RCC 7860 (cell line): ENCODE results near the gene FMN2.
"Not testable (repeated sequence)": the region's sequence is repeated elsewhere in the genome, so short reads cannot be mapped to it uniquely, and the experiment has no call there.

Source experiments
- DNase-seq: peaks from one replicate; pipeline ENCODE4 v3.0.0-alpha.2; 2015; ENCODE audit warnings: low spot score
- FAIRE-seq: peaks from 2 replicates; lab custom pipeline; 2012; peaks lifted over from hg19 to GRCh38; lab: Jason Lieb, UNC

The FMN2 gene

DNA sequence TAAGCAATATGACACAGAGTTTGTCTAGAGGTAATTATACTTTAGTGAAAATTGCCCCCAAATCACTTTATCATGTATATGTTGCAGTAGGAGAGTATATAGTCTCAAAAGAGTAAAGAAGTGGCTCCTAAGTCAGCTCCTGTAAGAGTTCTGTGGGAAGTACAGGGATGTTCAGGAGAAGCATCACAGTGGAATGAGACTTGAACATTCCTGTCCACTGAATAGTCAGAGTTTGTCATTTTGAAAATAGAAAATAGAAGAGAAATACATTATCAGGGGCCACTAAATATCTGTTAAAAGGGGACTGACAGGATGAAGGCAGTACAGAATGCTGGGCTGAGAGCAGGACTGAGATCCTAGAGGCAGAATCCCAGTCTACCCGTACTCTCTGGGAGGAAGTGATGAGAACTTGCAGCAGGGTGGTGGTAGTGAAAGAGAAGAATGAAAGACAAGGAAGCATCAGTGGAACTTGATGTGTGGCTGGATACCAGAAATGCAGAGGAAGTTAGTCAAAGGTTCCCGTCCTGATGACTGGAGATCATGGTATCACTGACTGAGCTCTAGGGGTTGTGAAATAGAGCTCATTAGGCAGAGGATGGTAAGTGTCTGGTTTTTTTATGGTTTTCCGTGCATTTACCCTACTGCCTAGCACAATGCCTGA is 153.4 kb downstream of the FMN2 start:
- no peak for DNase-seq
- no peak for FAIRE-seq

DNA sequence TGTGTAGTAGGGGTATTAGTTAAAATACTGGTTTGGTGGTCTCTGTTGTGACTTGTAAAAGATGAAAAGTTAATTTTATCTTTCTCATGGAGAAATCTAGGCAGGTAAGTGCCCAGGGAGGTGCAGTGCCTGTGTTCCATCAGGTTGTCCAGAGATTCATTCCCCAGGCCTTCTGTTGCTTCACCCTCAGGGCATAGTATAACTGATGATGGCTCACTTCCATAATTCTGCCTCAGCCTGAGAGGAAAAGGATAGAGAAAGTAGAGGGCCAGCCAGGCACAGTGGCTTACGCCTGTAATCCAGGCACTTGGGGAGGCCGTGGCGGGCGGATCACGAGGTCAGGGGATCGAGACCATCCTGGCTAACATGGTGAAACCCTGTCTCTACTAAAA is 153.9 kb downstream of the FMN2 start:
- FAIRE-seq (no peak), DNase-seq (no peak)

DNA sequence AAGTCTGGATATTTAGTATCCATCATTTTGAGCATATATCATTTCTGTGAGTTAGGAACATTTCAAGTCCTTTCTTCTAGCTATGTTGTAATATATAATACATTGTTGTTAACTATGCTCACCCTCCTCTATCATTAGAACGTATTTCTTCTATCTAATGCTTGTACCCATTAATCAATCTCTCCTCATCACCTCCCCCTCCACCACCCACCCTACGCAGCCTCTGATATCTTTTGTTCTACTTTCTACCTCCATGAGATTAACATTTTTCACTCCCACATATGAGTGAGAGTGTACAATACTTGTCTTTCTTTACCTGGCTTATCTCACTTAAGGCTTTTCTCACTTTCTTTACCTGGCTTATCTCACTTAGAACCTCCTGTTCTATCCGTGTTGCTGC is 156.2 kb downstream of the FMN2 start:
- DNase-seq (no peak), FAIRE-seq (no peak)

DNA sequence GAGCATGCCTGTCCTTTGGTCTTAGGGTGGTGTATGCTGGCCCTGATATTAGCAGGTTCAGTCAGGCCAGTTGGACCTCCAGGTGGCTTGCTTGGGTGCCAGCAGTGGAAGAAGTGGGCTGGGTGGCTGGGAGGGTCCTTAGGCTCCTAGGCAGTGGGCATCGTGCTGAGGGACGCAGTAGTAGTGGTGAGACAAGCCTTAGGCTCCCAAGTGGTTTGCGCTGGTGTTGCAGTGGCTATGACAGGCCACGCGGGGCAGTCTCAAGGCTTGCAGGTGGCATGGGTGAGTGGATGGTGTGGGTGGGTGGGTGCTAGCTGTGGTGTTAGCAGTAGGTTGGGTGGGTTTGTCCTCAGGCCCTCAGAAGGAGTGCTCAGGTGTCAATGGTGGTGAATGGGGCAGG is 162.3 kb downstream of the FMN2 start:
- DNase-seq (no peak), FAIRE-seq (no peak)

DNA sequence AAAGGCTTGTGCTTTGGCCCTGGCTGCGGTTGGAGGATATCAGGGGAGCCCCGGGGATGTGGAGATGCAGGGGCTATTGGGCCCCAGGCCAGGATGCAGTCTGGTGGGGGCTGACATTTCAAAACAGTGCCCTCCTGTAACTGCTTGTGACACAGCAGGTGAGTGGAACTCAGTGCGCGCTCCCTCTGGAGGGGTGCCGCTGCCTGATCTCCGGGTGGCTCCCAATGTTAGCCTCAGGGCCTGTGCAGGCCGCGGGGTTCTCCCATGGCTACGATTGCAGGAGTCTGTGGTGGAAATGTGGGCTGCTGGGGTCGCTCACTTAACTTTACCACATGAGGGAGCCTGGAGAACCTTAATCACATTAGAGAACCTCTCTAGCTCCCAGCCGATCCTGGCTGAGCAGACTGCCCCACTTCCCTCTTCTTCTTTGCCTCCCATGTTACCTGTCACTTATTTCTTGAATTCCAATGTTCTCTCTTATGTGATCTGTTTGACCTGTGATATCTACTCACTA is 163.2 kb downstream of the FMN2 start:
- DNase-seq: no peak
- FAIRE-seq: no peak

DNA sequence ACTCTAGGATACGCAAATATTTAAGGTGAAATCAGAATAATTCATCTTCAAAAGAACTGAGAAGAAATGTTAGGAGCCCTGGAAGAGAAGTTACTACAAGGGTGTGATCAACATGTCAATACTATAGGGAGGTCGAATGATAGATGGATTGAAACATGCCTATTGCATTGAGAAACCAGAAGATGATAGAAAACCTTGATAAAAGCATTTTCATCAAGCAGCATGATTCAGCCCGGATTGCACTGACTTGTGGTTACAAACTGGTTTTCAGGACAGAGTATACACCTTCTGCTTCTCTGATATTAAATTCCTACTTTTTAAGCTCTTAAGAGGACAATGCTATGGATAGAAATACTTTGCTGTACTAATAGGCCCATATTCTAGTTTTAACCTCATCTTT is 164.2 kb downstream of the FMN2 start:
- FAIRE-seq (no peak), DNase-seq (no peak)

DNA sequence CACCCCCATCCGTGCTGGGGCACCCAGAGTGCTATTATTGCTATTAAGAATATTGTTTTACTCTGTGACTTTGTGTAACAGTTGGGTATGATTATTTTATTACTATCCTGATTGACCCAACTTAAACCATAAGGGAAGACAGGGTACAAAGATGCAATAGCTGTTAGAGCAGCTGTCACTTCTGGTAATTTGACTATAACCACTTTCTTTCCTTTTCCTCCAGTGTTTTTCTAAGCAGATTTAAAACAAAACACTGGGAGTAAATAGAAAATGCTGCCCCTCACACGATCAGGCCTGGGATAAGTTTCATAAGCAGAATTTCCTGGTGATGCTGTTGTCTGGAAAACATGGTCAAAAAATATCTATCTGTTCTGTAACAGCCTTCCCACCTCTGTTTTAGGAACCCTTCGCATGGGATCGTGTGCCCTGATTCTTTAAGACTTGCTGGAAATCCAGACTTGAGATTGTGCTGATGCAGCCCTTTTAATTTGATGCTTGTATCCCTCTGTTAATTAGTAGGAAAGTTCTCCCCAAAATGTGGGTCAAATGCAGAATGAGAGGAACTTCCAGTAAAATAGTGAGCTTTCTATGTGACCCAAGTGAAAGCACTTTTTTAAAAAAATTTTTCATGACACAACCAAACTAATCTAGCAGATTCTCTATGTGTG is 165.3 kb downstream of the FMN2 start:
- FAIRE-seq: no peak
- DNase-seq: no peak

DNA sequence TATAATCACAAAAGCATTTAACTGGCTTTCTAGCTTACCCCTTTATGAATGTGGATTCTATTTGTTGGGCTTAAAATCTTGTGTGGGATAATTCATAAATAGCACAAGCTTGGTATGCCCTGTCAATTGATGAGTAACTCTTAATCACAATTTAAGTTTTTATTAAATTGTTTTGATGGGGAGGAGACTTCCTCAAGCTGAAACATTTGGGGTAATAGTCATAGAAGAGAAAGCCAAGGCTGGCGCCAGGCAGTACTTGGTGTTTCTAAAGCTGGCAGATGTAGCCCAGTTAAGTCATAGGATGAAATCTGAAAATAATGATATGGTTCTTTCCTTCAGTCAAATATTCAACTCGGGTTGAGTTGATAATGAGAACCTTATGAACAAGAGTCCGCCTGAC is 167.2 kb downstream of the FMN2 start:
- no peak for DNase-seq
- no peak for FAIRE-seq

DNA sequence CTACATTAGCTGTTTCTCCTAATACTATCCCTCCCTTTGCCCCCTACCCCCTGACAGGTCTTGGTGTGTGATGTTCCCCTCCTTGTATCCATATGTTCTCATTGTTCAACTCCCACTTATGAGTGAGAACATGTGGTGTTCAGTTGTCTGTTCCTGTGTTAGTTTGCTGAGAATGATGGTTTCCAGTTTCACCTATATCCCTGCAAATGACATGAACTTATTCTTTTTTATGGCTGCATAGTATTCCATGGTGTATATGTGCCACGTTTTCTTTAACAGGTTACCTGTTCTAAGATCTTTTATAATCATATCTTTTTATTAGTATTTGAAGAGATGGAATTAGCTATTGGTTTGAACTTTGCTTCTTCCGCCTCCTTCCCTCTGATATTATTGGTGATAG is 172.8 kb downstream of the FMN2 start:
- FAIRE-seq, DNase-seq: not testable (repeated sequence)

DNA sequence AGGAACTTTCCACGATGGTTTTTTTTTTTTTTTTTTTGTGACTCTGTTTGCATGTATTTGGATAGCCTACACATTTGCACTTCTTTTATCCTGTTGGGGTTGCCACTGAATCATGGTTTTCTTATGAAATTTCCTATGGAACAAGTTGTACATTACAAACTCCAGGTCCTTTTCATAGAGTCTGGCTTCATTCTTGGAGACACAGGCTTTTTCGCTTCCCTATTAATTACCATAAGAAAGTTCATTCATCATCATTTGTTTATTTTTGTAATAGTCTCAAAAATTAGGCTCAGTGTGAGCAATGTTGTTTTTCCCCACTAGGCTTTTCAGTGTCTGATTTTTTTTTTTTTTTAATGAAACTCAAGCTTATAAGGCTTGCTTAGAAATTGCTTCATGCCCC is 179.4 kb downstream of the FMN2 start:
- FAIRE-seq: no peak
- no peak for DNase-seq

DNA sequence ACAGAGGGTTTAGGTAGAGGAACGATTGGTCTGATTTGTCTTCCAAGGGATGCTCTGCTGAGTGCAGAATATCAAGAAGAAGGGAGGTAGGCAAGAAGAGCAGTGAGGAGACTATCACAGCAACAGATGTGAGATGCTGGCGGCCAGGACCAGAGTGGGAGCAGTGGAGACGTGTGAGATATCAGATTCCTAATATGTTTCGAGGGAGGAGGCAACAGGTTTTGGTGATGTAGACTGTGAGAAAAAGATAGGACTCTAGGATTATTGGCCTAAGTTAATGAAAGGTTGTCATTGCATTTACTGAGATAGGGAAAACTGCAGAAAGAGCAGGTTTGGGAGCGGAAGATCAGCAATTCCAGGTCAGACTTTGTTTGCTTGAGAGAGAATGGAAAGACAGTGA is 182.9 kb downstream of the FMN2 start:
- no peak for DNase-seq
- no peak for FAIRE-seq

DNA sequence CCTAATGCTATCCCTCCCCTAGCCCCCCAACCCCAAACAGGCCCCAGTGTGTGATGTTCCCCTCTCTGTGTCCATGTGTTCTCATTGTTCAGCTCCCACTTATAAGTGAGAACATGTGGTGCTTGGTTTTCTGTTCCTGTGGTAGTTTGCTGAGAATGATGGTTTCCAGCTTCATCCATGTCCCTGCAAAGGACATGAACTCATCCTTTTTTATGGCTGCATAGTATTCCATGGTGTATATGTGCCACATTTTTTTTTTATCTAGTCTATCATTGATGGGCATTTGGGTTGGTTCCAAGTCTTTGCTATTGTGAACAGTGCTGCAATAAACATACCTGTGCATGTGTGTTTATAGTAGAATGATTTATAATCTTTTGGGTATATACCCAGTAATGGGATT is 183.5 kb downstream of the FMN2 start:
- not testable (repeated sequence) for DNase-seq, FAIRE-seq

DNA sequence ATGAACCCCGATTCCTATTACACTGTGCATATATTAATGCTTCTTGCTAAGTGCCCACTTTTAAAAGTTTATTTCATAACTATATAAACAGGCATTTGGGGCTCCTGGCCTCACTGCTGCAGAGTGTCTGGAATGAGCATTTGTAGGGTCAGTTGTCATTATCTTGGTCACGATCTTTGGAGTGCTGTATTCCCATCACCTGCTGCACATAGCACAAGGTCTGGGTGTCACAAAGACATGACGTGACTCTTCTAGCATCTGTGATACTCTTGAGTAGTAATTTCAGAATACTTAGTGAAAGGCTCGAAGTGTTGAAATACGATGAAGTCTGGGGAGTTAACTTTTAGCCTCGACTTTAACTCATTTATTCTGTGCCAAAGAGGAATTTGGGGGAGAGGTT is 186.4 kb downstream of the FMN2 start:
- FAIRE-seq: no peak
- no peak for DNase-seq

DNA sequence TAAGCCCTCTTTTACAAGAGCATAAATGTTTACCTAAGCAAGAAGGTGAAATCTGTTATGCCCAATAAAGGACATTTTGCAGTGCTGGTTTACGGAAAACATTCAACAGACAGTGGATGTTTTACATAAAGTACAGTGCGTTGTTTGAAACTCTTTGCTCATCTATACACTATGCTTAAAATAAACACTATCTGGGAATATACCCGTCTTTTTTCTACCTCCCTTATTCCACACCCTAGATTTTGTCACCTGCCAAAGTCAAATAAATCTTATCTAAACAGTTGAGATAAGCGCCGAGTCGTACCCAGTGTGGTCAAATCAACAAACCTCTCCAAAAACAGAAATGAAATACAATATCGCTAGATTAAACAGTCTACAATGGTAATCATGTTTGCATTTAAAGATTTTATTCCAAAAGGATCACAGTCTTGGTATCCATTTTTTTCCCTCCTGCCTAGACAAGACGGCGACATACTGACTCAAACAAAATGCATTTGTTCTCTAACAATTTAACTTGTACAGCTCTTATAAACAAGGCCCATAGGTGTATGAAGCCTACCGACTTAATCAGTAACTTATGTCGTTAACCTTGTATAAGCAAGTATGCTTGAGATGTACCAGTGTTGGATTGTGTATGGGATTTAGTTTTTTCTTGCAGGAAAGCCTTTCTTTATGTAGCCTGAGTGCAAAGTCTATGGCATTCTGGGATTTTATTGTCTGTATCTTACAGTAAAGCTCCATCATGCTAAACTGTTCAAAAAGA is 189.1 kb downstream of the FMN2 start:
- DNase-seq (no peak), FAIRE-seq (no peak)

DNA sequence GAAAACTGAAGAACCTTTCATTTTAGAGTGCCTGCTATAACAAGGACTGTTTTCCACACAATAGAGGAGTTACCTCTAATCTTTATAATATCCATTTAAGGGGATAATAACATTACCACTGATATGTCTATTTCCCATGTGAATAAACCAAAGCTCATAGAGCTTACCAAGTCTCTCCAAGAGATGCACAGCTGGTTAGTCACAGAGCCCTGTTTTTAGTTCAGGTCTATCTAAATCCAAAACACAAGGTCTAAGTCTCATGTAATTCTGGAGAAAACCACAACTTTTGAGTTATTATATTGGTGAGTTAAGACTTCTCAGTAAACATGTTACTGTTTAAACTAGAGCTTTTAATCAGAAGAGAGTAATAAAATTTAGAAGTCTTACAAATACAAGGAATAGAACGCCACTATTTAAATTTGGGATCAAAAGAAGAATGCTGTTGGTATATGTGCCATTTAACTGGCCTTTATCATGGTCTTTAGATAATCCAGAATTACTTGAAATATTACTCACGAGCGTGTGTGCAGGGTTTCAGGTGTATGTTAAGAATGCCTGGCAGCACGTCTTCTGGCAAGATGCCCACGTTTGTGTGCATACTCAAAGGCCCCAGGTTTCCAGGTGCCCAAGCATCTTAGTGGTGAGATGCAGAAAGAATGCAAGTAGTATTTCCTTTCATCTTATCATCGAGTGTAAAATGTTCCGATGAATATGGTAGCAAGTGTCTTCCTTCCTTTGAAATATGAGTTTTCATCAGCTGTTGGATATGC is 190.6 kb downstream of the FMN2 start:
- DNase-seq (no peak), FAIRE-seq (no peak)

DNA sequence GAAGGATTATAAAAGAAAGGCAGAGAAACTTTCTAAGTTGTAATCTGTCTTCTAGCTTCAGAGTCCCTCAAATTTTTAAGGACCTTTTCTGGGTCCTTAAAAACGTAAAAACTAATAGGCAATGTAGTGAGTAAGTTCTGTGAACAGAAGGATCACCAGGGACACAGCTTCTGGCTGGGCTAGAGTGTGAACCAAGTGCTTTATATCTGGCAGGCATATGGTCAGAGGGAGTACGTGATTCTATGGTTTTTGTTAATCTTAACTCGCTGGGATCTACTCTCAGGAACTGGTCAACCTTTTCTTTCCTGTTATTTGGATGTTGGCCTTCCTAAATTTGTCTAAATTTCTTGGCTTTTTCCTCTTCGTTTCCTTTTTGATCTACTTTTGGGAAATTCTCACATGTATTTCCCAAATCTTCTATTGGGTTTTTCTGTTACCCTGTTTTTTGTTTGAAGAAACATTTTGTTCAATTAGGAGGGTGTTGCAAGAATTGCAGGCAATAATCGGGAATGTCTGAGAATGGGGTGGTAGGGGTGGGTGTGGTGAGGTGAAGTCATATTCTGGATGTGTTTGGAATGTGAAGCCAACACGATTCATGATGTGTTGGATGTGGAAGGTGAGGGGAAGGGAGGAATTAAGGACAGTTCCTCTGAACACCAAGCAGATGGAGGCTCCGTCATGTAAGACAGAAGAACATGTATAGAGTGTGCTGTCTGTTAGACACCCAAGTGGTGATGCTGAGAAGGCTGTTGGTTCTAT is 193.2 kb downstream of the FMN2 start:
- FAIRE-seq (no peak), DNase-seq (no peak)

DNA sequence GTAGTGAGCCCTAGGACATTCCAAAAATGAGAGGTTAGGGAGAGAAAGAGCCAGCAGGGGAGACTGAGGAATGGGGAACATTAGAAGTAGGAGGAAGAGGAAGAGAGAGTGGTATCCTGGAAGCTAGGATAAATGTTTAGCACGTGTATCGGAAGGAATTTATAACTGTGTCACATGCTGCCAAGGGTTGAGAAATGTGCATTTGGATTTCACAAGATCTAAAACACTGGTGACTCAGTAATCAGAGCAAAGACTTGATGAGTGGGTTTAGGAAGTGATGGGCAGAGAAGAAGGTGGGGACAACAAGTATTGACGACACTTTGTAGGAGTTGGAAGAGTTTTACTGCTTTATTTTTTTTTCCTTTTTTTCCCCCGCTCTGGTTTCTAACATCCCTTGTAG is 193.9 kb downstream of the FMN2 start:
- FAIRE-seq (no peak), DNase-seq (no peak)

DNA sequence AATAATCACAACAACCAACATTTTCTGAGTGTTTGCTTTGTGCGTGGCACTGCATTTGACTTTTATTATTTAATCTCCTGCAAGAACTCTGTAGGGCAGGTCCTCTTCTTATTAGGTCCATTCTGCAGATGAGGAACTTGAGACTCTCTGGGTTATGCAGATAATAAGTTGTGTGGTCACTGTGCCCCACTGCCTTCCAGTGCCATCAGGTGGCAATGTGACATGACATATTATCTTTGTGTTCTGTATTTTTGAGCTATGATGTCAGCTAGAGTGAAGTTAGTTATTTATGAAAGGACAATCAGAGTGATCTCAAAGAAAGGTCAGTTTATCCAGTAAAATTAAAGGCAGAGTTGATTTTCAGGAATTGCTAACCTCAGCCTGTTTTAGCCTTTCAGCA is 196.0 kb downstream of the FMN2 start:
- no peak for FAIRE-seq
- no peak for DNase-seq

DNA sequence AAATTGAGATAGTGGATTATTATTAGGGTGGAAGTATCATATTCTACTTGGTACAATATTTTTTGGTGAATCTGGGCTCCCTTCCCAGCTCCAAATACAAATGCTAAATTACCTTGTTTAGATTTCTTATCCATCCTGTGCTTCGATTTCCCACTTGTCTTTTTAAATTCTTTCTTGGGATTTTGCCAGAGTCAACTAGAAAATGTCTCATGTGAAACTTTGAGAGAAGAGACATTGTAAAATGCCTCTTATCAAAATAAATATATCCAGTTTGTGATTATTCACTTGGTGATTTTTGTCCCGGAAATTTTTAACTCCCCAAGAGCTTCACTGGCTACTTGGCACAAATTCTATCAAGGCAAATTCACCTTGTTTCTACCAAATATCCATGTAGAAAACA is 202.0 kb downstream of the FMN2 start:
- DNase-seq: no peak
- no peak for FAIRE-seq

DNA sequence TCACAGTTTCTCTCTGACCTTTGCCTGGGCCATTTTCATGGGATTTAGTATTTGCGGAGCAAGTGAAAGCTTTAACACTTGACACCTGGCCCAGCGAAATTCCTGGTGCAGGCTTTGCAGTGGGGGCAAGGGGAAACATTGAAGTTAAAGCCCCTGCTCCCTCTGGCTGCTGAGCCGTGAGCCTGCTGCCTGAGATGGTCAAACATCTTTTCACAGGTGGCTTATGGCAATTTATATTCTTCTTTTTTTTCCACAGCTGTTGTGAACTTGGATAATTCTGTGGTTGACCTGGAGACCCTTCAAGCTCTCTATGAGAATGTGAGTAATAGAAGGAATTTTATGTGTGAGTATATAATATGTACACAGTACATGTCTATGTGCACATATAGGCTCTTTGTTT is 202.9 kb downstream of the FMN2 start:
- DNase-seq: no peak
- FAIRE-seq: no peak

DNA sequence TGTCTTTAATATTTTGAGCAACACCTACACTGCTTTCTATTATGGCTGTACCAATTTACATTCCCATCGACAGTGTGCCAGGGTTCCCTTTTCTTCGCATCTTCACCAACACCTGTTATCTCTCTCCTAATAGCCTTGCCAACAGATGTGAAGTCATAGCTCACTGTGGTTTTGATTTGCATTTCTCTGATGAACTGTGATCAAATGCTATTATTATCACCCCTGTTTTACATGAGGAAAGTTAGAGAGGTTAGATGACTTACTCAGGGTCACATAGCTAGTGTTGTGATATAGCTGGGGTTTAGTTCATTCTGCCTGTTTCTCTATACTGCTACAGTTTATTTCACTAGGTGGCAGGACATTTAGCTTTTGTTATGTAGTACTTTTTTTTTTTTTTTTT is 204.1 kb downstream of the FMN2 start:
- DNase-seq: no peak
- FAIRE-seq: no peak
